Putamen (tissue), 1 donor: Measurements from ENCODE around the gene PRSS33.
A peak's percentile ranks its signal among the peaks of the same experiment; 100 is the strongest.

ENCODE experiments used
- DNase-seq: peaks from one replicate; pipeline ENCODE4 v3.0.0-alpha.2; 2016; ENCODE audit warnings: low spot score

The PRSS33 gene

GRCh38 chr16:2776500-2777139, 10.7 kb downstream of the PRSS33 start:
- DNase-seq: peak; percentile 17

GRCh38 chr16:2775765-2776499, 11.4 kb downstream of the PRSS33 start:
- DNase-seq: no peak

GRCh38 chr16:2775131-2775716, 12.1 kb downstream of the PRSS33 start:
- DNase-seq: no peak

- DNase-seq: no peak
Observed at GRCh38 chr16:2774161-2774891, 13.0 kb downstream of the PRSS33 start.

GRCh38 chr16:2773188-2773968, 14.0 kb downstream of the PRSS33 start:
- DNase-seq: no peak

- no peak for DNase-seq
Observed at GRCh38 chr16:2771496-2772402, 15.6 kb downstream of the PRSS33 start.

GRCh38 chr16:2770057-2770951, 17.1 kb downstream of the PRSS33 start:
- no peak for DNase-seq

GRCh38 chr16:2769675-2770056, 17.7 kb downstream of the PRSS33 start:
- DNase-seq: no peak

GRCh38 chr16:2769100-2769529, 18.2 kb downstream of the PRSS33 start:
- DNase-seq: no peak

- DNase-seq: no peak
Observed at GRCh38 chr16:2768403-2769089, 18.8 kb downstream of the PRSS33 start.

- peak; percentile 33 for DNase-seq
Observed at GRCh38 chr16:2767891-2768290, 19.5 kb downstream of the PRSS33 start.

- no peak for DNase-seq
Observed at GRCh38 chr16:2767140-2767731, 20.1 kb downstream of the PRSS33 start.

GRCh38 chr16:2766430-2767139, 20.8 kb downstream of the PRSS33 start:
- DNase-seq: no peak

GRCh38 chr16:2765462-2766404, 21.6 kb downstream of the PRSS33 start:
- no peak for DNase-seq

- no peak for DNase-seq
Observed at GRCh38 chr16:2764718-2765117, 22.6 kb downstream of the PRSS33 start.

- no peak for DNase-seq
Observed at GRCh38 chr16:2763173-2763572, 24.2 kb downstream of the PRSS33 start.

- no peak for DNase-seq
Observed at GRCh38 chr16:2762711-2763110, 24.6 kb downstream of the PRSS33 start.
